ENCODE results near the gene SH2D6.
A peak's percentile ranks its signal among the peaks of the same experiment; 100 is the strongest.
"Not testable (repeated sequence)": the region's sequence is repeated elsewhere in the genome, so short reads cannot be mapped to it uniquely, and the experiment has no call there.

The SH2D6 gene

DNA sequence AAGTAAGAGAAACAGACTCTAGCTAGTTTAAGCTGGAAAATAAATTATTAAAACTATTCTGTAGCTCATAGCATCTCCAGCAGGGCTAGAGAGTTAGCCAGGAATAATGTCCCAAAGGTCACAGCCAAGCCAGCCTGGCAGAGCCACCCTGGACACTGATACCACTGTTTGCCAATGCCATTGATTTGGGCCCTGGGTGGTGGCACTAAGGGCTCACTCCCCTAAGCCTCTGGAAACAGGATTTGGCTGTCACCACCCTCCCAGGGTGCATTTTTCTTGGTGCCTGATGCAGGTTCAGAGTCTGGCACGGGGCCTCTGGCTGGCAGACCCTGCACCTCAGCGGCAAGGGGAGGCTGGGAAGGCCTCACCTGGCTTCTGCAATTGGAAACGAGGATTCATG, 7.1 kb downstream of the SH2D6 start:
- no peak for DNase-seq

DNA sequence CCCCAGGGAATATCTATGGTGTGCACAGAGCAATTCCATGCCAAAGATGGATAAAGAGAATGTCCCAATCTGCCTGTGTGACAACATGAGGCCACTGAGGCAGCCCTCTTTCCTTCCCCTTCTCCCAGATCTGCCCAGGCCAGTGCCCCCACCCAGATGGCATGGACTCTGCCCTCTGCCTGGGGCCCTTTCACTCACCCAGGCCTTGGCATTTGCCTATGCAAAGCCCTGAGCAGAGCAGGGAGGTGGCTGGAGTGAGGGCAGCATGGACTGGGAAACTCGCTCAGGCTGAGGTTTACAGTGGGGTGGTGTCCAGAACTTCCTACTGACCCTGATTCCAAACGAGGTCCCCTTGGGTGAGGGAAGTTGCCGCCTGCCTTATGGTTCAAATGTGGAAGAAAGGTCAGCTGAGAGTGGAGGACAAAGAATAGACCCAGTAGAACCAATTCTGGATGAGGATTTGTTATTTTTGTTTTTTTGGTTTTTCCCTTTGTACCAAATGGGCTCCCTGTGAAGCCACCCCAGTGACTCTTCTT, 8.9 kb downstream of the SH2D6 start:
- no peak for DNase-seq

DNA sequence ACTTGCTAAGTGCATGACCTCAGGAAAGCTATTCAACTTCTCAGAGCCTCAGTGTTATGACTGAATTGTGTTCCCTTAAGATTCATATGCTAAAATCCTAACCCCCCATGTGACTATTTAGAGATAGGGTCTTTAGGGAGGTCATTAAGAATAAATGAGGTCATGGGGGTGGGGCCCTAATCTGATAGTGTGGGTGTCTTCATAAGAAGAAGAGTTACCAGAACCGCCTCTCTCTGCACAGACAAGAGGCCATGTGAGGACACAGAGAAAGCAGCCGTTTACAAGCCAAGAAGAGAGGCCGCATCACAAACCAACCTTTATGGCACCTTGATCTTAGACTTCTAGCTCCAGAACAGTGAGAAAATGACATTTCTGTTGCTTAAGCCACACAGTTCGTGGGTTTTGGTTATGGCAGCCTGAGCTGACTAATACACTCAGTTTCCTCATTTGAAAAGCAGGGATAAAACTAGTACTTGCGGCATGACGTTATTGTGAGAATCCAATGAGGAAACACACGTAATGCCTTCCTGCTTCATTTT, 9.9 kb downstream of the SH2D6 start:
- DNase-seq: no peak

DNA sequence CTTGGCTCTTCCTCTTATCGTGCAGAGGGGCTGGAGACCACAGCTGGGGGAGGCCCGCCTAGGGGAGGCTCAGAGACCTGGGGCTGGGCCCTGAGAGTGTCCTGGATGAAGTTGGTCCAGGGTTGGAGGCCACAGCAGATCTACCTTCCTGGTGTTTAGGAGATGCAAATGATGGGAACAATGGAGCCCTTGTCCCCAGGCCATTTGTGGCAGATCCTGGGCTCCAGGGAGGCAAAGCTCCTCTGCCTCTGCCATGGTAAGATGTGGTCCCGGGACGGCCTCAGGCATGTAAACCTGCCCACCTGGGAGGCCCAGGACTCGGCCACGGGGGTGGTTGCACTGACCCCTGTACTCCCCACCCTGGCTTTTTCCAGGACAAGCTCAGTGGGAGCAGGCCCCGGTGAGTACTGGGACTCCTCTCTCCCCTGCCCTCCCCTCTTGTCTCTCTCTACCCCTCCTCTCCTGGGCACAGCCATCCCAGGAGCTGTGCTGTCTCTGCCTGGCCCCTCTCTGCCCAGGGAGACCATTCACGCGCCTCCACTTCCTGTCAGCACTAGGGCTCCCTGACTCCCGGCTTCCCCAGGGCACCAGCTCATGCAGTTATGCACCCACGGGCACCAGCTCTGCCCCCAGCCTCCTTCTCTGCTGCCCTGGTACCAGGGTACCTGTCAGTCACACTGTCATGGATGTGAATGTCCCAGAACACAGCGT, 10.9 kb downstream of the SH2D6 start:
- DNase-seq: no peak

DNA sequence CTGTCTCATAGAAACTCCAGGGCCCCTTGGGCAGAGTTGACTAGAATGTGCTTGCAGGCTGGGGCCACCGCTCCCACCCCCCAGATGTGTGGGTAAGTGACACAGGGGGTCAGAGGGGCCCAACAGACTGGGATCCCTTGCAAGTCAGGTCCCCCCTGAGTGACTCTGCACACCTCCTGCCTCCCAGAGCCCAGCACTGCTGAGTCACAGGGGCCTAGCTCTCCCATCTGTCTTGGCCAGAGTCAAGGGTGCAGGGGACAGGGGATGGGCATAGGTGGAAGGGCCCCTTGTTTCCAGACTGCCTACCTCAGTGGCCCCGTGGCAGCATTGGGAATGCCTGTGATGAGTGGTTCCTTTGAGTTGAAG, 11.4 kb downstream of the SH2D6 start:
- no peak for DNase-seq

DNA sequence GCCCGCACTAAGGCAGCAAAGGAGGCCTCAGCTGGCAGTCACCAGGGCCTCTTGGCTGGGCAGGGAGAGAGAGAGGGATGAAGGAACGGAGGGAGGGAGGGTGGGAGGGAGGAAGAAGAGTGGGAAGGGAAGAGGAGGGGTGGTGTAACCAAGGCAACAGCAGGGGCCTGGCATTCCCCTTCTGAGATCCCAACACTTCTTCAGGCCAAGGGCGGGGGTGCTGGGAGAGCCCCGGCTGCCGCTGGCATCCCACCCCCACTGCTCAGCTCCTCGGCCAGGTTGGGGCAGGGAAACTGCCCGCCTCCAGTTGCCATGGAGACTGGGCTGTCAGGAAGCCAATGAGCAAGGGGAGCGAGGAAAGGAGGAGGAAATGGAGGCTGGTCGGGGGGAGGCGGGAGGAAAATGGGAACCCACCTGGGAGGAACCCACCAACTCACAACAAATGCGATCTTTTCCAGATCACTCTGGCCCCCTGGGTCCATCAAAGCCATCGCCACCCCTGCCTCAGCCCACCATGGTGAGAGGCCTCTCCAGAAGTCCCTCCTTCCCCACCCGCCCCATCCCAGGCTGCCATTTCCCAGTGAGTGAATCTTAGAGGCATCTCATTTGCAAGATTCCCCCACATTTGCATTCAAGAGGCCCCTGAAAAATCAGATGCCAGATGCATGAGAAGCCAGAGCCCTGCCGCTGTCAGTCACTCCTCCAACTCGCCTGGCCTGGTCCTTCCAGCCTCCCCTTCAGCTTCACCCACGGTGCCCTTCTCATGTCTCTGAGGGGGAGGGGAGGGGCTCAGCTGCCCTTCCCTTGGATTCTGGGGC, 12.4 kb downstream of the SH2D6 start:
- DNase-seq: peak in 2 of 3 experiments; percentile 53 to 75

DNA sequence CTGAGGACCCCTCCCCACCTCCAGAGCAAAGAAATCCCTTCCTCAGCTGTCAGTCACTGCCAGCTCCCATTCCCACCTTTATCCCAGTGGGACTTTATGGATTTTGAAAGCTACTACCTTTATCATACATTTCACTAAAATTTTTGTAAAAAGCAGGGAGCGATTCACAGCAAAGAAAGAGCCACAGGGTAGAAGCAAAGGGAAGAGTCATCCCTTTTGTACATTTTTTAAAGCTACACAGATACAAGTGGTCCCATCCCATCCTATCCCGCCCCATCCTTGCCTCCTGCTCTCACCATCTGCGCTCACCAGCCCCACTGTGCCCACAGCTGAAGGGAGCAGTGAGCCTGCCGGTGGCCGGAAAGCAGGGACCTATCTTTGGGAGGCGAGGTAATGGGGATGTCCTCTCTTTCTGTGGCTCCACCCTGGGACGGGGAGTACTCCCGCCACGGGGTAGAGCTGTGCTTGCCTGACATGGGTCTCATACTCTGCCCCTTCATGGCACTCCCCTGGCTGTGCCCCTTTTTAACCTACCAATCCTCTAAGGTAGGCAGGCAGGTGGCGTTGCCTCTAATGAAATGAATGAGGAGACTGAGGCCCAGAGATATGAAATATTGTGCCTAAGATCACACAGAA, 13.2 kb downstream of the SH2D6 start:
- DNase-seq: no peak

DNA sequence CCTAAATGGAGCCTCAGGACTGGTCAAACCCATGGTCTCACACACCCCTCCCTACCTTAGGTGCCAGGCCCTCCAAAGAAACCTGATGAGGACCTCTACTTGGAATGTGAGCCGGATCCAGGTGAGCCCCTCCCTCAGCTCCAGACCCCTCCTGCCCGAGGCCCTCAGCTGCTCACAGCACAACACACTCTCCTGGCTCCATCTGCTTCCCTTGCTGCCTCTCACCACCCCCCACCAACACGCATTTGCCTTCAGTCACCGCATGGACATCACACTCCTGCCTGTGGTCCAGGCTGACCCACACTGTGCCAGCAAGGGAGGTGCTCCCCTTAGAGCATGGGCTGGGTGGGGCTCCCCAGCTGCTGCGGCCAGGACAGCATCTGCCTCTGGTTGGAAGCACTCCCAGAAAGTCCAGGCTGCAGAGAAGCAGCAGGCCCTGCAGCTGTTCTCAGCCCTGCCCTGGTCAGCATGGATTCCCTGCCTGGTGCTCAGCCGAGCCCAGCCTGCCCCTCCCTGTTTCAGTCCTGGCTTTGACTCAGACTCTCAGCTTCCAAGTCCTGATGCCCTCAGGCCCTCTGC, 15.1 kb downstream of the SH2D6 start:
- DNase-seq: peak in 2 of 3 experiments; percentile 28 to 59

DNA sequence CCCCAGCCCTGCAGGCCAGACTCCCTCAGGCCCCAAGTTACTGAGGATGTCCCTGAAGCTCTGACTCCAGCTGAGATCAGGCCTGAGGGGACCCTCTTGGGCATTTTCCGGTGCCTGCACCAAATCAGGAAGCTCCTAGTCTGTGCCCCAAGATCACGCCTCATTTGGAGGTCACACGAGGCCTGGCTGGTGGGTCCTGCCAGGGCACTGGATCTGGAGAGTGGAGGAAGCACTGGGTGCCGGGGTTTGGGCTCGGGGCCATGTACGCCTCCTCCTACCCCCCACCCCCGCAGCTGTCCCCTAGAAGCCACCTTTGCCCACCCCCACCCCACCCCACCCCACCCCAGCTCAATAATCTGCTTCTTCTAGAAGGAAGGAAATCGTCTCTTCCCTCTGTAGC, 16.2 kb downstream of the SH2D6 start:
- no peak for DNase-seq

DNA sequence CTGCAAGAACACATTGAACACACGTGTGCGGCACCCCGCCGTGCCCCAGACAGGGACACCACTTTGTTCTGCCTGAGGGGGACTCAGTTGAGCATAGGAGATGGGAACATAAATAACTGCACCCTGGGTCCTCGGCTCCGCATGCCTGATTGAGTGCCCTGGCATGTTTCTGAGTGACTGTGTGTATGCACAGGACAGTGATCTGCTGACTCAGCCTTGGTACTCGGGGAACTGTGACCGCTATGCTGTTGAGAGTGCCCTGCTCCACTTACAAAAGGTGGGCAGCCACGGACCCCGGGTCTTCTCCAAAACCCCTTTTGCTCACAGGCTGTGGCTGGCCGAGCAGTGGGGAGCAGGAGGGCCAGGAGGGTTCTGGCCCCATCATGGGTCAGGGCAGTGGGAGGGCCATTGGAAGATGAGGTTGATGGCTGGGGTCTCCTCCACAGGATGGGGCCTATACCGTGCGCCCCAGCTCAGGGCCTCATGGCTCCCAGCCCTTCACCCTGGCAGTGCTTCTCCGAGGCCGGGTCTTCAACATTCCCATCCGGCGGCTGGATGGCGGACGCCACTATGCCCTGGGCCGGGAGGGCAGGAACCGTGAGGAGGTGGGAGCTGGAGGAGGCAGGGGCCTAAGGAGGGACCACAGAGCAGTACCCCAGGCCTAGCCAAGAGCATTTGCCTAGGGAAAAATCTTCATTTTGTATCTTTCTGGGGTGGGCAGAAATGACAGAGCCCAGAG, 16.9 kb downstream of the SH2D6 start:
- peak in 2 of 3 experiments; percentile 1 to 49 for DNase-seq

DNA sequence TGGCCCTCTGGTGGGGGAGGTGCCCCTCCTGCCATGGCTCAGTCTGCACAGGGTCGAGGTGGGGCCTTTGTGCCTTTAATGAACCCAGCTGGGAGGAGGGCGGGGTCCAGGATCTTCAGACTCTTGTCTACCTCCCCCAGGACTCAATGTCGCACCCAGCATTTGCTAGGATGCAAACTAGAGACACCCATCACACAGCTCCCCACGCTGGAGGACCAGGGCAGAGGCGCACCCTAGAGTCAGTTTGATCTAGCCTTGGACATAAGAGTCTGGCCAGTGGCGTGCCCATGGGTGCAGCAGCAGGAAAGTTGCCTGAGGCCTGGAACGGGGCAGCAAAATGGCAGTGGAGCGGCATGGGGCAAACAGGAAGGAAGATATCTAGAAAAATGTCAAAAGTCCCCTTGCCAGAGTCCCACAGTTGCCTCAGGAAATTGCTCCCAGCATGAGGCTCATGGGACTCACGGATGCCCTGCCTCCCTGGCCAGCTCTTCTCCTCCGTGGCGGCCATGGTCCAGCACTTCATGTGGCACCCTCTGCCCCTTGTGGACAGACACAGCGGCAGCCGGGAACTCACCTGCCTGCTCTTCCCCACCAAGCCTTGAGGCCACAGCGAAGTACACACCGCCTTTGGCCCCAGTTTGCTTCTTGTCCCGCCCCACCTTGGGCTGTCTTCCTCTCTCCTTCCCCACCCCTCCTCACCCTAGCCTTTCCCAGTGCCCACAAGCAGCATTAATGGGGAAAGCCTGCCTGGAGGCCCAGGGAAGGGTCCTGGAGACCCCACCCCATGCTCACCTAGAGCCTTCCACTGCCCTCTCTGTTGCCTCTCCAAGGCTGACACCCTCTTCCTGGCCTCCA, 17.7 kb downstream of the SH2D6 start:
- DNase-seq: no peak

DNA sequence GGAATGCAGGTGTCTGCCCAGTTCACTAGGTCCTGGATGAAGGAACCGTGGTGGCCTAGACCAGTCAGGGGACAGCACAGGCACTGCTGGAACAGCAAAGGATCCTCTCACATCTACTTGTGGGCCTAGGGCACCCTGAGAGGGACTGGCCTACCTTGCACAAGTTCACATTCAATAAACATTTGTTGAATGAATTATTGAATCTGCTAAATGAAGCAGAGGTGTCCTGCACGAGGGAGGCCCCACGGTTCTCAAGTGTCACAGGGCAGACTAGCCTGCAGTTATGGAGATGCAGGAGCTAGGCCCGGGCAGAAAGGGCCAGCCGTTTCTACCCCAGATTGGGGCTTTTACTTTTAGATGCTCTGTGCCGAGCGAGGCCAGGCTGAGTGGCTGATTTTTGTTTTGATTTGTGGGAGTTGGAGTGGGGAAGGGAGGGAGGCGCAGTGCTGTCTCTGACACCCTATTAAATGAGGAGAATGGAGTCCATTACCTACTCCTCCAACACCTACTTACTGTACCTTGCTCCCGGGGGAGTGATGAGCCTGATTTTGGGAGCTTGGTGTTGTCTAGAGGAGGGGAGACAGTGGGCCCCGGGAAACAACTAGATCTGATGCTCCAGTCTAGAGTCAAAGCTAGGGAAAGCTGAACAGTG, 18.4 kb downstream of the SH2D6 start:
- DNase-seq: no peak

DNA sequence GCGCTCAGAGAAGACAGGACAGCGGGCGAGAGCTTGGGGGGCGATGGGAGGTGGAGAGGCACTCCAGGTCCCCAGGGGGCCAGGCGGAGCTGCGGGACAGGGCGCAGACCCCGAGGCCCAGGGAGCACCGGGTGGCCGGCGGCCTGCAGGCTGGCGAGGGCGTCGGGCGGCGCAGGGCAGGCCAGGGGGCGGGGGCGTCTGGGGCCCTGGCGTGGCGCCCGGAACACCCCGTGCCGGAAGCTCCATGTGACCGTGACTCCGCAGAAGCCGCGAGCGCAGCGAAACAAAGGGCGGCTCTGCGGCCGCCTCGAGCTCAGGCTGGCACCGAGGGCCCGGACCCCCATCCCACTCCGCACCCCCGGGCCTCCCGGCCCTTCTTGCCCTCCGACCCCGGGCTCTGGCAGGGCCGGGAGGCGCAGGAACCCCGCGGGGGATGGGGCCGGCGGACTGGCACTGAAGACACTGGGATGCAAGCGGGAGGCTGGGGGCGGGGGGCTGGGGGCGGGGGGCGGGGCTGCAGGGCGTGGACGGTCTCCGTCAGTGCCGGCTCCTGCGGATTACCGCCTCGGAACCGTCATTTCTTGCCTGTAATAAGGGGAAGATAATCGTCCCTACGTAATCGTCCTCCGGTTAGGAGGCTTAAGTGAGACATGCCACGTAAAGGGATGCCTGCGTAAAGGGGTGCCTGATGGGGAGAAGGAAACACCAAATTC, 19.1 kb downstream of the SH2D6 start:
- DNase-seq: peak; percentile 62 to 91 (median 88)

DNA sequence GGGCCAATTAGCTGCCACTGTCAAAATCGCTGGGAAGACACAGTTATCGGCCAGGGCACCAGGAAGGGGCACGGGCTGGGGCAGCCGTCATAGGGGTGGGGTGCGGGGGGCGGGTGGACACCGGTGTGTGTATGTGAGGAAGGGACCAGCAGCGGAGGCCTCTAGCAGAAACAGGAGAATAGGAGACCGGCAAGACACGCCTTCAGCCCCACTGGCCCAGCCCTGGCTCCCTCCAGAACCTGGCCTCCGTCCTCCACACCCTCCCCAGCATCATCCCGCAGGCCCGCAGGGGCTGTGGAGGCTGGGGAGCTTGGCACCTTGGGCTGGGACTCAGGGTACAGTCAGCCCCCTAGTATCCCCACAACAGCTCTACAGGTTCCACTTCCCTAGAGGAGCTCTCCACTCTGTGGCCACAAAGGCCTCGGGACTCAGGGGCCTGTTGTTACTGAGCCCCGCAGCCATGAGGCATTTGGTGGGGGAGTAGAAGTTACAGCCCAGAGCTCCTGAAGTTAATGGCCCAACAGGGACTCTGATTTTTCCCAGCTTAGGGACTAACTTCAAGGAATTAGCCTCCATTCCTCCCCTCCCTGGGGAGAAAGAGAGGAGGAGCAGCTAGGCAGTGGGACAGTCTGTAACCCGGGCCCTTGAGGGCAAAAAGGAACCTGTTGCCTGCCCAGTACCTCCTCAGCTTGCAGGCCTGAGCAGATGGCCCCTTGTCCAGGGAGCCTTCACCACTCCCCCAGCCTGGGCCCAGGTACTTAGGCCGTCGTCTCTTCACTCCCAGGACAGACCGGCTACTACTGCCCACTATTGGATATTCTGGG, 19.9 kb downstream of the SH2D6 start:
- peak in 2 of 3 experiments; percentile 60 to 67 for DNase-seq

DNA sequence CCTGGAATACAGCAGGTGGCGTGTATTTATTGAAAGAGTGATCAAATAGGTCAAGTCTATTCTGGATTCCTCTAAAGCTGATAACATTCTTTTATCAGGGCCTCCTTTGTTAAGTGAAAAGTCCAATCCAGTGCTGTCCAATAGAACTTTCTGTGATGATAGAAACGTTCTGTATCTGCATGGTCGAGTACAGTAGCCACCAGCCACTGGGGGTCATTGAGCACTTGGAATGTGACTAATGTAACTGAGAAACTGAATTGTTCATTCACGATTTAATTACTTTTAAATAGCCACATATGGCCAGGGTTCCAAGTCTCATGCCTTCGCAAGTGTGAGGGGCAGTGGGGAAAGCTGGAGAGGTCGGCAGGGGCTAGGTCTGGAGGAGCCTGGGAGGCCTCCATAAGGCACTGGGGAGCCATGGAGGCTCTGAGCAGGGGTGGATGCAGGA, 20.5 kb downstream of the SH2D6 start:
- DNase-seq: no peak

DNA sequence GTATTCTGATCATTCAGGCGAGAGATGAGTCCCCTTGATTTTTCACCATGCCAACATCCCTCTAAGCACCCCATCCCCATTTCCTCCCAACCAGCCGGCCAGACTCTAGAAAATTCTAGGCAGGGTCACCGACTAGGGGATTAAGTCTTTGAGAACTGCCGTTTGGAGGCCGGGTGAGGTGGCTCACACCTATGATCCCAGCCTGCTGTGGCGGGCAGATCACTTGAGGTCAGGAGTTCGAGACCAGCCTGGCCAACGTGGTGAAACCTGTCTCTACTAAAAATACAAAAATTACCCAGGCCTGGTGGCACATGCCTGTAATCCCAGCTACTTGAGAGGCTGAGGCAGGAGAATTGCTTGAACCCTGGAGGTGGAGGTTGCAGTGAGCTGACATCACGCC, 21.1 kb downstream of the SH2D6 start:
- not testable (repeated sequence) for DNase-seq

DNA sequence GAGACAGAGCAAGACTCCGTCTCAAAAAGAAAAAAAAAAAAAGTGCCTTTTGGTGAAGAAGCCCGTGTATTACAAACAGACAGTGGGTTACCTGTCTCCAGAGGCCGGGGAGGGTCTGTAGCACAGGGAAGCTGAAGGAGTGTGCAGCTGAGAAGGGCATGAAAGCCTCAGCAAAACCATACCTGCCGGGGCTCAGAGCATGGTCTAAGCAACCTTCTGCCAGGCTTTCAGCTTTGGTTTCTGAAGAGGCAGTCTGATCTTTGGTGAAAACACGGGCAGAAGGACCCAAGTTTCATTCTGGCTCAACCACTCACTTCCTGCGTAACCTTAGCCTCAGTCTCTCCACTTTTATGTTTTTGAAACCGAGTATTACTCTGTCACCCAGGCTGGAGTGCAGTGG, 21.5 kb downstream of the SH2D6 start:
- DNase-seq: no peak

DNA sequence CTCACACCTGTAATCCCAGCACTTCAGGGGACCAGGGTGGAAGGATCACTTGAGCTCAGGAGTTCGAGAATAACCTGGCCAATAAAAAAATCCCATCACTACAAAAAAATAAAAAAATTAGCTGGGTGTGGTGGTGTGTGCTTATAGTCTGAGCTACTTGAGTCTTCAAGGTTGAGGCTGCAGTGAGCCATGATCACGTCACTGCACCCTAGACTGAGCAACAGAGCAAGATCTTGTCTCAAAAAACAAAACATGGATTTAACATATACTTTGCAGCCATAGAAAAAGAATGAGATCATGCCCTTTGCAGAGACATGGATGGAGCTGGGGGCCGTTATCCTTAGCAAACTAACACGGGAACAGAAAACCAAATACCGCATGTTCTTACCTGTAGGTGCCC, 22.2 kb downstream of the SH2D6 start:
- no peak for DNase-seq

DNA sequence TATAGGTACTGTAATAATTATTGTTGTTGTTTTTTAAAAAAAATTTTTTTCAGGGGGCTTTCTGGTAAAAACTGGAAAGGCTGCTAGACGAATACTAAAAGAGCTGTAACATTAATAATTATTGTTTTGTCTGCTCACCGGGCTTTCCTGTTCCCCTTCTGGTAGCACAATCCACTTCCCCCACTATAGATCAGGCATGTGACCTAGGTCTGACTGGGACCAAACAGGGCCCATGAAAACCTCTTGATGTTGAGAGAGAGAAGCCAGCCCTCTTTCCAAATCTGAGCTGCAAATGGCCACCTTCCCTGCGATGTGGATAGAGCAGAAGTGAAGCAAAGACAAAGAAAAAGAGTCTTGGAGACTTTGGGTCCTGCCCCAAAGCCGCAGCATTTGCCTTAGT, 23.4 kb downstream of the SH2D6 start:
- no peak for DNase-seq

Measured in NCI-H1417 (cell line).